WTC11 (cell line): ENCODE results near the gene GCA. TPM values are rescaled to one million over a fixed set of nuclear protein-coding genes. Genes with fewer than 3 reads are reported as not detected.

ENCODE experiments used
- ATAC-seq: fragments of 200-7000 bp; cut with Tn5 transposase; 2 replicates; pipeline ENCODE4 v1.10.0; 2021; ENCODE audit warnings: mild to moderate bottlenecking, moderate library complexity
- CTCF ChIA-PET: fragments of 300-600 bp; sonication (Branson Sonifier 250); formaldehyde crosslinking; loops from one replicate; lab custom pipeline; 2021; ENCODE audit warnings: antibody characterized with exemption; lab: Charles Lee
- POLR2A ChIA-PET: fragments of 350-600 bp; sonication (Branson Sonifier 250); formaldehyde crosslinking; loops from one replicate; lab custom pipeline; 2021; ENCODE audit warnings: antibody characterized with exemption; lab: Charles Lee
- DNase-seq: peaks from one replicate; pipeline ENCODE4 v3.0.0; 2021; ENCODE audit warnings: low spot score
- H3K27ac Mint-ChIP-seq: 2 replicates; pipeline ENCODE4 v1.8.0; 2021; ENCODE audit warnings: mixed read lengths
- H3K27me3 Mint-ChIP-seq: 2 replicates; pipeline ENCODE4 v1.8.0; 2021; ENCODE audit warnings: low read depth, mild to moderate bottlenecking, moderate library complexity, mixed read lengths
- H3K36me3 Mint-ChIP-seq: 2 replicates; pipeline ENCODE4 v1.8.0; 2021; ENCODE audit warnings: mixed read lengths
- H3K4me1 Mint-ChIP-seq: 2 replicates; pipeline ENCODE4 v1.8.0; 2022; ENCODE audit warnings: mixed read lengths
- H3K4me3 Mint-ChIP-seq: 2 replicates; pipeline ENCODE4 v1.8.0; 2021; ENCODE audit warnings: mild to moderate bottlenecking, moderate library complexity, mixed read lengths
- H3K9me3 Mint-ChIP-seq: 2 replicates; pipeline ENCODE4 v1.8.0; 2021; ENCODE audit warnings: mixed read lengths
- AFF4 ChIP-seq: sonication (generic); formaldehyde crosslinking; IDR thresholded peaks from 2 replicates; pipeline ENCODE4 v1.8.1; 2023; ENCODE audit warnings: mild to moderate bottlenecking, missing genetic modification reagents, borderline replicate concordance
- ATF2 ChIP-seq: sonication (generic); formaldehyde crosslinking; IDR thresholded peaks from 2 replicates; pipeline ENCODE4 v1.8.1; 2022; ENCODE audit warnings: low read depth, missing genetic modification reagents, borderline replicate concordance
- CBFB ChIP-seq: sonication (generic); formaldehyde crosslinking; IDR thresholded peaks from 2 replicates; pipeline ENCODE4 v1.8.1; 2022; ENCODE audit warnings: mild to moderate bottlenecking, low read depth, missing genetic modification reagents
- CREM ChIP-seq: sonication (generic); formaldehyde crosslinking; IDR thresholded peaks from 2 replicates; pipeline ENCODE4 v1.8.1; 2022; ENCODE audit warnings: mild to moderate bottlenecking, missing genetic modification reagents, moderate library complexity
- E2F1 ChIP-seq: sonication (generic); formaldehyde crosslinking; IDR thresholded peaks from 2 replicates; pipeline ENCODE4 v1.8.0; 2022; ENCODE audit warnings: mild to moderate bottlenecking, missing genetic modification reagents
- EMX1 ChIP-seq: fragments of 250-450 bp; sonication (Bioruptor Pico); IDR thresholded peaks from 2 replicates; pipeline ENCODE4 v1.8.0; 2021; ENCODE audit warnings: mild to moderate bottlenecking
- ESRRA ChIP-seq: sonication (generic); formaldehyde crosslinking; IDR thresholded peaks from 2 replicates; pipeline ENCODE4 v1.8.1; 2022; ENCODE audit warnings: mild to moderate bottlenecking, missing genetic modification reagents, borderline replicate concordance
- FOXP1 ChIP-seq: sonication (generic); formaldehyde crosslinking; IDR thresholded peaks from 2 replicates; pipeline ENCODE4 v1.8.0; 2022; ENCODE audit warnings: missing genetic modification reagents, mild to moderate bottlenecking, moderate library complexity, borderline replicate concordance
- GTF2I ChIP-seq: fragments of 250-450 bp; sonication (Bioruptor Pico); conservative IDR thresholded peaks from 2 replicates; pipeline ENCODE4 v1.4.0; 2021; ENCODE audit warnings: mild to moderate bottlenecking
- HMGA2 ChIP-seq: fragments of 250-450 bp; sonication (Bioruptor Pico); IDR thresholded peaks from 2 replicates; pipeline ENCODE4 v1.4.0; 2021; ENCODE audit warnings: mild to moderate bottlenecking, moderate library complexity
- IRF1 ChIP-seq: sonication (generic); formaldehyde crosslinking; IDR thresholded peaks from 2 replicates; pipeline ENCODE4 v1.8.0; 2023; ENCODE audit warnings: missing genetic modification reagents
- JAZF1 ChIP-seq: fragments of 250-450 bp; sonication (Bioruptor Pico); IDR thresholded peaks from 2 replicates; pipeline ENCODE4 v1.9.0; 2021; ENCODE audit warnings: moderate library complexity, mild to moderate bottlenecking, inconsistent platforms
- NFATC4 ChIP-seq: fragments of 250-450 bp; sonication (Bioruptor Pico); IDR thresholded peaks from 2 replicates; pipeline ENCODE4 v1.9.0; 2021; ENCODE audit warnings: mild to moderate bottlenecking
- NFE2L1 ChIP-seq: sonication (generic); formaldehyde crosslinking; IDR thresholded peaks from 2 replicates; pipeline ENCODE4 v1.8.1; 2023; ENCODE audit warnings: missing genetic modification reagents
- NFYB ChIP-seq: sonication (generic); formaldehyde crosslinking; conservative IDR thresholded peaks from 2 replicates; pipeline ENCODE4 v1.8.0; 2022; ENCODE audit warnings: low read depth, missing genetic modification reagents
- PRRX2 ChIP-seq: fragments of 250-450 bp; sonication (Bioruptor Pico); IDR thresholded peaks from 2 replicates; pipeline ENCODE4 v1.8.0; 2021; ENCODE audit warnings: mild to moderate bottlenecking
- RELA ChIP-seq: sonication (generic); formaldehyde crosslinking; IDR thresholded peaks from 2 replicates; pipeline ENCODE4 v1.8.1; 2022; ENCODE audit warnings: missing genetic modification reagents, mild to moderate bottlenecking, borderline replicate concordance
- SMAD3 ChIP-seq: sonication (generic); formaldehyde crosslinking; IDR thresholded peaks from 2 replicates; pipeline ENCODE4 v1.8.0; 2022; ENCODE audit warnings: missing genetic modification reagents, mild to moderate bottlenecking, borderline replicate concordance
- SP1 ChIP-seq: sonication (generic); formaldehyde crosslinking; conservative IDR thresholded peaks from 2 replicates; pipeline ENCODE4 v1.8.1; 2022; ENCODE audit warnings: missing genetic modification reagents
- TP53 ChIP-seq: sonication (generic); formaldehyde crosslinking; IDR thresholded peaks from 2 replicates; pipeline ENCODE4 v1.8.1; 2023; ENCODE audit warnings: mild to moderate bottlenecking, missing genetic modification reagents
- ZNF138 ChIP-seq: sonication (generic); formaldehyde crosslinking; conservative IDR thresholded peaks from 2 replicates; pipeline ENCODE4 v1.8.1; 2022; ENCODE audit warnings: mild to moderate bottlenecking, moderate library complexity, missing genetic modification reagents
- ZNF281 ChIP-seq: sonication (generic); formaldehyde crosslinking; IDR thresholded peaks from 2 replicates; pipeline ENCODE4 v1.8.0; 2023; ENCODE audit warnings: mild to moderate bottlenecking, missing genetic modification reagents
- ZNF423 ChIP-seq: fragments of 250-450 bp; sonication (Bioruptor Pico); IDR thresholded peaks from 2 replicates; pipeline ENCODE4 v2.1.2; 2022; ENCODE audit warnings: mild to moderate bottlenecking, moderate library complexity
- ZSCAN18 ChIP-seq: fragments of 250-450 bp; sonication (Bioruptor Pico); IDR thresholded peaks from 2 replicates; pipeline ENCODE4 v2.1.2; 2022; ENCODE audit warnings: mild to moderate bottlenecking, moderate library complexity
- total RNA-seq: library from RNA; stranded (reverse); gene quantifications from 3 replicates; pipeline ENCODE4 v1.2.3, GENCODE V29; 2021

GCA gene
- total RNA-seq, 1 experiment from 2014 or later = 42.1 TPM

- no peak for TF ChIP-seq ESRRA (CRISPR knock-in tag)
- TF ChIP-seq NFE2L1 (CRISPR knock-in tag) = no peak
- TF ChIP-seq CBFB (CRISPR knock-in tag) = no peak
Measured at GRCh38 chr2:162385536-162385935, 41.6 kb downstream of the GCA start (continued).

GRCh38 chr2:162390801-162391200, 46.9 kb downstream of the GCA start:
- no peaks in the 10 kb centered on the region for H3K36me3 Mint-ChIP-seq
- CTCF ChIA-PET = interaction anchor here (0.6 to 1.9 kb wide), 6 partner anchors 12 to 67 kb away, joined by 3 to 4 read pairs (median 3); no protein-coding TSS in a partner anchor
- DNase-seq = no peak
- no peaks in the 10 kb centered on the region for H3K9me3 Mint-ChIP-seq
- TF ChIP-seq TP53 (no peak), ZSCAN18 (CRISPR knock-in tag) (no peak), ZNF423 (CRISPR knock-in tag) (no peak), RELA (CRISPR knock-in tag) (no peak), SP1 (CRISPR knock-in tag) (no peak), NFATC4 (CRISPR knock-in tag) (no peak), SMAD3 (CRISPR knock-in tag) (no peak), ZNF138 (no peak), NFYB (no peak), CREM (no peak), GTF2I (no peak), E2F1 (CRISPR knock-in tag) (no peak), JAZF1 (CRISPR knock-in tag) (no peak), HMGA2 (CRISPR knock-in tag) (no peak)
- no peaks in the 10 kb centered on the region for H3K27me3 Mint-ChIP-seq
- H3K27ac Mint-ChIP-seq = no peak overlapping the region
- H3K4me1 Mint-ChIP-seq = peaks cover 3% of the 10 kb centered on the region
- no peak overlapping the region for H3K4me3 Mint-ChIP-seq
- ATAC-seq = no peak
- POLR2A ChIA-PET = no interaction called here

GRCh38 chr2:162400336-162400735, 56.4 kb downstream of the GCA start:
- H3K36me3 Mint-ChIP-seq = no peaks in the 10 kb centered on the region
- no peak for DNase-seq
- no peak overlapping the region for H3K27ac Mint-ChIP-seq
- ChIA-PET POLR2A (no interaction called here), CTCF (no interaction called here)
- H3K27me3 Mint-ChIP-seq = no peaks in the 10 kb centered on the region
- H3K4me3 Mint-ChIP-seq = no peak overlapping the region
- no peaks in the 10 kb centered on the region for H3K9me3 Mint-ChIP-seq
- ATAC-seq = no peak
- peaks cover 25% of the 10 kb centered on the region for H3K4me1 Mint-ChIP-seq
- TF ChIP-seq EMX1 (no peak), PRRX2 (no peak), GTF2I (no peak), AFF4 (CRISPR knock-in tag) (no peak), ATF2 (CRISPR knock-in tag) (no peak), FOXP1 (CRISPR knock-in tag) (no peak), ZNF281 (CRISPR knock-in tag) (no peak), IRF1 (no peak)
